Bronchial smooth muscle cell (primary cell): ENCODE measurements around the gene GUCD1. TPM values are rescaled to one million over a fixed set of nuclear protein-coding genes. Genes with fewer than 3 reads are reported as not detected.

Experiments used
- total RNA-seq: library from RNA; depleted of rRNA; stranded (reverse); fragments of >200 nt; gene quantifications from 2 replicates; pipeline ENCODE4 v1.2.1, GENCODE V29; 2014

Gene GUCD1
- 134 and 147 TPM in 2 replicates for total RNA-seq

DNA sequence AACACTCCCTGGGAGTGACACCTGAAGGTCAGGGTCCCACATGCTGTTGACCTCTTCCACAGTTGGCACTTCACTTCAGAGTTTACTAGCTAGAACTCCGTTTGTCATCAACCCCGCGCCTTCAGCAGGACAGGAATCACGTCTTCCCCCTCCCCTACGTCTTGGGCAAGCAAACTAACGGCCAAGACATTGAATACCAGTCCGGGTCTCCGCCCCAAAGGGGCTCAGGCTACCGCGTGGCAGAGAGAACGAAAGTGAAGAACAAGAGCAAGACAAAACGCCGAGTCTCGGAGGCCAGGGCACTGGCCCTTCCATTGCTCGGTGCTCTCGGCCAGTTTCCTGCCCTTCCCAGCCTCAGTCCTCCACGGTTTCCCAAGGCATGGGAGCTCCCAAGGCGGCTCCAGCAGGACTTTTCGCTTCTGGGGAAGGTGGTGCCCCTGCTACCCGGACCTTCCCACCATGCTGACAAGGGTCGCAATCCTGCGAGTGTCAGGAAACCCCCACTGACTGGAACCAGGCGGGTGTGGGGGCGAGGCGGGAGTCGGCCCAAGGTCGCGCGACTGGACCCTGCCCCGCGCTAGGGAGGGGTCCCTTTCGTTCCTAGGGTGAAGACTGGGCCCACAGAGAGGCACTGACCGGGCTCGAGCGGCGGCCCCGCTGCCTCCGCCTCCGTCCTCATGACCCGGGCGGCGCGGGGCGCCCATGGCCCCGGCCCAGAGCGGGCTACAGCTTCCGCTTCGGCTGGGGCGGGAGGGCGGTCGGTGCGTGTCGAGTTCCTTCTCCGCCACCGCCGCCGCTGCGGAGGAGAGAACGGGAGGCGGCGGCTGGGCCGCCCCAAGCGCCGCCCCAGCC, at the start of gene GUCD1:
TSS of gene GUCD1 (minus strand) at position 826 of the 852 bp plus-strand sequence. CDS start at position 679, 147 bp downstream.

DNA sequence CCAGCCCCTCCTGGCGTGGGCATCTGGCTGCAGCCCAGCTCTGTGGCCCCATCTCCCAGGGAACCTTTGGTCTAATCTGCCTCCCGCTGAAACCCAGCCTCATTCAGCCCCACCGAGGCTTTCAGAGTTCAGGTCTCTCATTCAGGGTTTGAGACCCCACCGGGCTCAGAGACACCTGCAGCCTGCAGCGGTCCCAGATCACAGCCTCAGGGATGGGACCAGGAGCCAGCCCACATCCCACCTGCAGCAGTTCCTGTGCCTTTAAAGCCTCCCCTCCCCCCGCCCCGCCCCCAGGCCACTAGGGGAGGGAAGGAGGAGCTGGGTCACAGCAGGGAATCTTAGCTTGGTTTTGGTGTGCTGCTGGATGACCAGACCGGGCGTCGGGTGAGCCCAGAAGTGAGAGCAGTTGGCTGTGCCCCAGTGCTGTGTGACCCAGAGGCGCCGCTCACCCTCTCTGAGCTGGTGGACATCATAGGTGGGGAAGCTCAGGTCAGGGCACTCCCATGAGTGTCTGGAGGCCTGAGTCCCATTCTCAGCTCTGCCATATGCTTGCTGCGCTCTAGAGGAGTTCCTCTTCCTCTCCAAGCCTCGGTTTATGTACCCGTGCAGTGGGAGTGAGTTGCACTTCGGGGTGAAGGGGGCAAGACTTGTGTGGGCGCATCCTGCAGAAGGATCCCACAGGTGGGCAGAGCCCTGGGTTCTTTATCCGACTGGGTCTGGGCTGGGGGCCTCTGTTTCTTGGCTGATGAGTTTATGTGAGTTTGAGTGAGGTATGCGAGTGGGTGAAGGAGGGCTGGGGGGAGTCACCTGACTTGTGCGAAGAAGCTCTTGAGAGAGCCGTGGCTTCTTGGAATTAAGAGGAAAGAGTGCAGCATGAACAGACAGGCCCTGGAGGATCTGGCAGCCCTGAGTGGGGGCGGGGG, 48.2 kb upstream of the GUCD1 start, which contains the start of gene GGT1:
TSS of gene GGT1 (plus strand) at position 347 of the 923 bp plus-strand sequence. CDS start 7,889 bp downstream, outside the sequence.

DNA sequence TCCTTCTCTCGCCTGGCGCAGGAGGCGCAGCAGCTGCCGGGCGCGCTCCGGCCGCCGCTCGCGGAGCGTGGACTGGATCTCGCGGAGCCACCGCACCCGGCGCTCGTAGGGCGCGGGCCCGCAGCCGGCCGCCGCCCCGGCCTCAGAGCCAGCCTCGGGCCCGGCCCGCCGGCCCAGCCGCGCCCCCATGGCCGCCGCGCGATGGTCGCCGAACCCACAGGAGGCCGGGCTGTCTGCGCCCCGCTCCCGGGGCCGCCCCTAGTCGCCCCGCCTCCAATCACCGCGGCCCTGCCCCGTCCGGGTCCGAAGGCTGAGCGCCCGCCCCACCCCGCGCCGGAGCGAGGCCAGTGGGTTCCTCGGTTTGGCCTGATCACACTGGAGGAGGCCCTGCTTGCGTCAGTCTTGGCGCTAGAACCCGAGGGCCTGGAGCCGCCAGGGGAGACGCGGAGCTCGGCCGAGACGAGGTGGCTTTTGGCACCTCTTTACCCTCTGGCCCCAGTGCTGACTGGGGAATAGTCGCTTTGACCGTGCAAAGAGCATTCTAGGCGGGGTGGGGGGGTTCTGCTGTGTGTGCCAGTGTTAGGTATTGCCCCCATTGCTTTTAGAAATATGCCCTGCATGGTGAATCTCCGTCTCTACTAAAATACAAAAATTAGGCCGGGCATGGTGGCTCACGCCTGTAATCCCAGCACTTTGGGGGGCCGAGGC, 38.1 kb upstream of the GUCD1 start, which contains the start of gene LRRC75B:
TSS of gene LRRC75B (minus strand) at position 223 of the 708 bp plus-strand sequence. CDS start at position 189, 34 bp downstream.

DNA sequence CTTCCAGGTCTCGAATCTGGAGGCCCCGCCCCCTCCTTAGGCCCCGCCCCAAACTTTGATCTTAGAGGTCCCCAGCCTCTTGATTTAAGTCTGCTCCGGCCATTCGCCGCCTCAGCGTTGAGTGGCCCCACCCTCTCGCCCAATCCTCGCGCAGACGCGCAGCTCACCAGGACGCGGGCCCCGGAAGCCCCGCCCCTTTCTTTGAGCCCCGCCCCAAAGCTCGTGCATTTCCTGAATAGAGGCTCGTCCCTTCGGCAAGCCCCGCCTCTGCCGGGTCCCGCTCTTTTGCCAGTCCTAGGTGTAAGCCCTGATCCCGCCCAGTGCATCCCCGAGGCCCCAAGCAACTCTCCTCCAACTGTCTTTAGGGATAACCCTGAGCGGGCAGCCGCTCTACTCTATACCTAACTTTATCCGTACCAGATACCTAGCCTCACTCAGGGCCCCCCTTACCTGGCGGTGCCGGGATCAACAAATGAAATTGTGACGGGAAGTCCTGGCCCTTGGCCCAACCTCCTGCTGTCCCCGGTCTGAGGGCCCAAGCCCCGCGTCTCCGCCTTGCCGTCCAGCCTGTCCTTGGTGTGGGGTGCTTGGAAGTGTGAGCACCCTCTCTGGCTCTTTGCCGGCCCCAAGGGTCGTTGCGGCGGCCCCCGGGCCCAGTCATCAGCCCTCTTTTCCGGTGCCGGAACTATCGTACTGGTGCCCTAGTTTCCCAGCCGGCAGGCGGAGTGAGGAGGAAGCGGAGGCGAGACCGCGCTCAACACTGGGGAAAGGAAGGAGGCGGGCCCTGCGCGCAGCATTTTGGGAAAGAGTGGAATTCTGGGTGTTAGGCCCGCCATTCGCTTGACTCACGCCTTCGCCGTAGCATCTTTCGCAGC, 464 bp upstream of the GUCD1 start, which contains the start of gene SNRPD3:
TSS of gene SNRPD3 (plus strand) at position 835 of the 875 bp plus-strand sequence. CDS start 1,676 bp downstream, outside the sequence.

DNA sequence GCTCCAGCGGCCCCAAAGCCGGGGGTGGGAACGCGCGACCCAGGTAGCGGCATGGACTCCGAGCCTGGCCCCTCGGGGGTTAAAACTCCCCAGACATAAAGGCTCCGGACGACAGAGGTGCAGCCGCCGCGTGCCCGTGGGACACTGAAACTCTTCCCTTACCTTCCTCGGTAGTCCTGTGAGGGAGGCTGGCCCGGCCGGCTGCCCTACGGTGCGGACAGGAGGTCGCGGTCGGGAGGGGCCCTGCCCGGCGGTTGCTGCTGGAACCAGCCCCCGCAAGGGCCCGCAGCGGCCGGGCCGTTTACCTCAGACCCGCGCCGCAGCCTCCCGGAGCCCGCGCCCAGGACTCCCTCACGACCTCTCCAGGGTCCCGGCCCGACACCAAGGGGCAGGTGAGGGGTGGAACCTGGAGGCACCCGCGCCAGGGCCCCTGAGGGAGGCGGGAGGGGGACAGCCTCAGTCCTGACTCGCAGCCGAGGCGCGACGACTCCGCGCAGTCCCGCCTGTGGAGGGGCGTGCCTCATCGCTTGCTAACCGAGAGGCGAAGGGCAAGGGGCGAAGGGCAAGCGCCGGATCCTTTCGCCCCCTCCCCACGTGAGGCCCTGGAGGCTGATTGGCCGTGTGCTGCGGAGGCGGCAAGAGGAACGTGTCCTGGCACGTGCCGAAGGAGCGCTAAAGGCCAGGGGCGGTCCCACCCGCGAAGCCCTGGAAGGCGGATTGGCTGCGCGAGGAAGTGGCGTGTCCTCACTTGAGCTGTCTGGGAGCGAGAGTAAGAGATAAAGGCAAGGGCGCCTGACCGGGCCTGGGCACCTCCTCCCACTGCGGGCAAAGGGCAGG, 60.2 kb downstream of the GUCD1 start, which contains the start of gene UPB1:
TSS of gene UPB1 (plus strand) at position 805 of the 837 bp plus-strand sequence. CDS start 72 bp downstream, outside the sequence.

Other genes starting within 250 kb of the GUCD1 start
- gene ADORA2A, start 127.5 kb downstream of the GUCD1 start, total RNA-seq, result 0.34 and 0.63 TPM in 2 replicates
- not detected in 2 replicates for gene UPB1, start 59.8 kb downstream of the GUCD1 start, total RNA-seq
- 129 and 162 TPM in 2 replicates for gene SNRPD3, start 861 bp upstream of the GUCD1 start, total RNA-seq
- 4.9 and 6.5 TPM in 2 replicates for gene LRRC75B, start 37.9 kb upstream of the GUCD1 start, total RNA-seq
- 0.69 and 0.95 TPM in 2 replicates for gene GGT1, start 48.1 kb upstream of the GUCD1 start, total RNA-seq
- gene PIWIL3, start 219.6 kb upstream of the GUCD1 start, total RNA-seq, result not detected in 2 replicates